GM18868 (cell line): ENCODE data around the gene ITPR3.

Experiments
- ATAC-seq: cut with Tn5 transposase; IDR thresholded peaks from one replicate; pipeline ENCODE4 v1.9.1; 2021; ENCODE audit warnings: mild to moderate bottlenecking, moderate library complexity; ENCODE audit not compliant: unreplicated experiment

ITPR3 gene

GRCh38 chr6:33633462-33634158, 12.5 kb downstream of the ITPR3 start:
- ATAC-seq: peak; percentile 45

GRCh38 chr6:33634161-33634727, 13.1 kb downstream of the ITPR3 start:
- ATAC-seq: no peak

GRCh38 chr6:33634946-33635345, 13.8 kb downstream of the ITPR3 start:
- ATAC-seq: no peak

- no peak for ATAC-seq
Observed at GRCh38 chr6:33636655-33637054, 15.5 kb downstream of the ITPR3 start.

- ATAC-seq: no peak
Observed at GRCh38 chr6:33638556-33638955, 17.4 kb downstream of the ITPR3 start.

- ATAC-seq: no peak
Observed at GRCh38 chr6:33639559-33639958, 18.4 kb downstream of the ITPR3 start.

GRCh38 chr6:33640361-33640760, 19.2 kb downstream of the ITPR3 start:
- ATAC-seq: no peak

- no peak for ATAC-seq
Observed at GRCh38 chr6:33641144-33641543, 20.0 kb downstream of the ITPR3 start.

- ATAC-seq: no peak
Observed at GRCh38 chr6:33641602-33642001, 20.5 kb downstream of the ITPR3 start.

GRCh38 chr6:33642897-33643296, 21.8 kb downstream of the ITPR3 start:
- no peak for ATAC-seq

GRCh38 chr6:33651403-33651802, 30.3 kb downstream of the ITPR3 start:
- ATAC-seq: no peak

- ATAC-seq: no peak
Observed at GRCh38 chr6:33652002-33652401, 30.9 kb downstream of the ITPR3 start.

- ATAC-seq: no peak
Observed at GRCh38 chr6:33654831-33655554, 33.9 kb downstream of the ITPR3 start.

- ATAC-seq: no peak
Observed at GRCh38 chr6:33656844-33657243, 35.7 kb downstream of the ITPR3 start.

- ATAC-seq: no peak
Observed at GRCh38 chr6:33658982-33659689, 38.0 kb downstream of the ITPR3 start.

- no peak for ATAC-seq
Observed at GRCh38 chr6:33659986-33660385, 38.9 kb downstream of the ITPR3 start.

- no peak for ATAC-seq
Observed at GRCh38 chr6:33661106-33661838, 40.1 kb downstream of the ITPR3 start.

- no peak for ATAC-seq
Observed at GRCh38 chr6:33662318-33662717, 41.2 kb downstream of the ITPR3 start.

GRCh38 chr6:33663028-33663427, 41.9 kb downstream of the ITPR3 start:
- ATAC-seq: no peak

- ATAC-seq: no peak
Observed at GRCh38 chr6:33663727-33664449, 42.8 kb downstream of the ITPR3 start.
